NK-92 (cell line): ENCODE measurements around the gene CYB5B.
"Not testable (repeated sequence)": the region's sequence is repeated elsewhere in the genome, so short reads cannot be mapped to it uniquely, and the experiment has no call there.

Source experiments
- DNase-seq: peaks from one replicate; lab custom pipeline; 2025; ENCODE audit not compliant: unreplicated experiment; lab: John Stamatoyannopoulos, UW

CYB5B gene

DNA sequence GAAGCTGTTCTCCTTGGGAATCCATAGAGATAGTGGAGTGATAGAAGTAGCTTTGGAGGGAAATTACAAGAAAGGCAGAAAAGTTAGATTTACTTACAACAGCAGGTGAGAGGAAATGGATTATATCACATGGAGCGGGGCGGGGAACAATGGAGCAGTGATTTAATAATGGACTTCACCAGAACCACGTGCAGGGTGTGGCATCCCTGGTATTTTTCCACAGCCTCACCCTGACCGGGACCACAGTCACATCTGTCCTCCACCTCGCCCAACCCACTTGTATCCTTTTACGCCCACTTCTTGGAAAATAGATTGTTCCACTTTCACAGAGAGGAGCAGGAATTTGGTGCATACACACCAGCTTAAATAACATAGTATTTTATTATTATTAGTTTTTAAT is 15.9 kb upstream of the CYB5B start:
- no peak for DNase-seq

DNA sequence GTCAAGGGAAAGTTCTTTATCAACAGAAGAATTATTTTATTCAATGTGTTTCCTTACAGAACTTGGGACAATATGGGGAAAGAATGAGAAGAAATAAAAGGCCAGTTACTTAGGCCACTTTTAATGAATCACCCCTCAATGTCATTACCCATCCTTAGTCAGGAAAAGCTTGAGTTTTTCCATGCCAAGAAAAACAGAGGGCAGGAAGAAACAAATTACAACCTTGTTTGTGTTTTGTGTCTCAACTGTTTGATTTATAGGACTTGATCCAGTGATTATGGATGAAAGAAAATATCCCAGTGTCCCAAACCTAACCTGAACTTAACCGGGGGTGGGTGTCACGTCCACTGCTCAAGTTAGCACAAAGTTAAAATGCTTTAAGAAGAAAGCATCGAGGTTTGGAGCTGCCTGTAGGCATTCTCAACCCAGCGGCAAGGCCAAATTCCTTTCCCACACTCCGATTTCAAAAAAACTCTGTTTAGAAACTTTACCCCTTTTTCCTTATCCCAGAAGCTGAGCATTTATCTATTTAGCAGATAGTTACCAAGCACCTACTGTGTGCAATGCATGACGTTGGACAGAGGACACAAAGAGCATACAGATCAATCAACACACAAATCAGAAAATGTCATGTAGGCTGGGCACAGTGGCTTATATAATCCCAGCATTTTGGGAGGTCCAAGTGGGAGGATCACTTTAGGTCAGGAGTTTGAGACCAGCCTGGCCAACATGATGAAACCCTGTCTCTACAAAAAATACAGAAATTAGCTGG is 14.0 kb upstream of the CYB5B start:
- no peak for DNase-seq

DNA sequence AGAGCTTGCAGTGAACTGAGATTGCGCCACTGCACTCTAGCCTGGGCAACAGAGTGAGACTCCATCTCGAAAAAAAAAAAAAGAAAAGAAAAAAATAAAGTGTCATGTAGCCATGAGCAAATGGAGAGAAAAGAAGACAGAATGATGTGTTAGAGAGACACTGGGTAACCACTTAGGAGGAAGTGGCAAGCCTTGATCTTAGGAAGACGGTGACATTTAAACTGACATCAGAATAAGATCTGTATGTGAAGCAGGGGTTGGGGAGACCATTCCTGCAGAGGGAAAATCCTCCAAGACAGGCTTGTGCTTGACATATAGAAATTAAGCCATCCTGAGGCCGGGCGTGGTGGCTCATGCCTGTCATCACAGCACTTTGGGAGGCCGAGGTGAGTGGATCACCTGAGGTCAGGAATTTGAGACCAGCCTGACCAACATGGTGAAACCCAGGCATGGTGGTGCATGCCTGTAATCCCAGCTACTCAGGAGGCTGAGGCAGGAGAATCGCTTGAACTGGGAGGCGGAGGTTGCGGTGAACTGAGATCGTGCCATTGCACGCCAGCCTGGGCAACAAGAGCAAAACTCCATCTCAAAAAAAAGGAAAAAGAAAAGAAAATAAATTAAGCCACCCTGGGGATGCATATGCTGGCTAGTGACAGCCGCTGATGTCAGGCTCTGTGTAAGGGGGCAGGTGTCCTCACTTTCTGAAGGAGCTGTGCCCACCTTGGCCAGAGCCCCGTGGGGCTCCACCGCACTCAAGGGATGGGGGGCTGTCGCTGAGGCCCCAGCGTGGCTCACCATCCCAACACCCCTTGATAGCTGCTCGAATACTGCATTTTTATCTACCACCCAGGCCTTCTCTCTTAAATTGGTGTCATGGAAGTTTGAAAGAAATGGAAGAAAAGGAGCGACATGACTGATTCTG is 13.1 kb upstream of the CYB5B start:
- DNase-seq = no peak

DNA sequence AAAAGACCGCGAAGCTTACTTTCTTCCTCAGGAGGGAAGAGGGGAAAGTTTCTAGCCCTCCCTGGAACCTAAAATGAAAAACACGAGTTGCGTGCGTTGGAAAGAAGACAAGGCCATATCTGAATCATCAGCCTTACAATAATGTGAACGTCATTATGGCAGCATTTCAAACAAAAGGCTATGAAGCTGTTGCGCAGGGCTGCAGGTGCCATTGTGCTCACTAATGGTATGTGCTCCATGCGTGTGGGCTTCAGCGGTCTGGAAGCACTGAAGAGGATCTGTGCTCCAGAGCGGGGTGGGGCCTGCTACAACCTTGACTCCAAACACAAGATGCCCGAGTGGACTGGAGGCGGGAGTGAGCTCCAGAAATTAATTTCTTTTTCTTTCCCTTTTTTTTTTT is 12.1 kb upstream of the CYB5B start:
- no peak for DNase-seq

DNA sequence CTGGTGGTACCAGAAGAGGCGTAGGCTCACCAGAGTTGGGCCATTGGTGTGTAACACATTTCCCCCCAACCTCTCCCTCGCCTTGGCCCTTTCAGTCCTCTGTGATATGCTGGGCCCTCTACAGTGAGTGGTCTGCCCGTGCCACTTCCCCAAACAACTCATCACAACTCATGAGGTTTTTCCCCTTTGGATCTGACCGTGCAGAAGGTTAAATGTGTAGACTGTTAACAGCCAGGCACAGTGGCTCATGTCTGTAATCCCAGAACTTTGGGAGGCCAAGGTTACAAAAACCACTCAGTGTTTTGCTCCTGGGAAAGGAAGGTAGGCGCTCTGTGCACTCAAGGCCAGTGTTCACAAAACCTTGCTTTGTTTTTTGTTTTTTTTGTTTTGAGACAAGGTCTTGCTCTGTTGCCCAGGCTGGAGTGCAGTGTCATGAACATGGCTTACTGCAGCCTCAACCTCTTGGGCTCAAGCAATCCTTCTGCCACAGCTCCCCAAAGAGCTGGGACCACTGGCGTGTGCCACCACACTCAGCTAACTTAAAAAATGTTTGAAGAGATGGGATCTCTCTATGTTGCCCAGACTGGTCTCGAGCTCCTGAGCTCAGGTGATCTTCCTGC is 11.3 kb upstream of the CYB5B start:
- no peak for DNase-seq

DNA sequence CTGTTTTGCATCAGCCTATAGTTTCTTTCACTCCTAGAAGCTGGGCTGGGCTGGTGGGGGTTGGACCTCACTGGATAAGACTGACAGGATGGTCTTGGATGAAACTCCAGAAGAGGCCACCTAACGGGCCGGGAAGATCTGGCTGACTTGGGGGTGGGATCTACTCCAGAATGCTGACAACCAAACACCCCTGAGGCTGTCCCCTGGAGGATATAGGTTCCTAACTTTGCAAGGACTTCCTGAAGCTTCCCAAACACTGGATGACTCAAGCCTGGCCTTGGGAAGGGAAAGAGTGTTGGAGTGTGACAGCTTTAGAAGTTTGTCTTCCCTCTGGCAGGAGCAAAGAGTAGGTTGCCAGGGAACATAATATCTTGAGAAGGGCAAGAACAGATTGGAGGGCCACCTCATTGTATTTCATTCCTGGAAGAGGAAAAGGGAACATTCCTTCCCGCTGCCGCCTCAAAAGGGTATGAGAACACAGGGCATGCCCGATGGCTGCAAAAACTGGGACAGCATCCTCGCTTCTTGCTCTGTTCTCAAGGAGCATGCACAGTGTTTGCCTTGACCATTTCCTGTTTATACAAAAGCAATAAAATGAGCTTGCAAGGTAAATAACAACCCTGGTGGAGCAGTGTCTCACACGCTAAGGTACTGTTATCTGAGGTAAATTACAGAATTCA is 6.8 kb upstream of the CYB5B start:
- no peak for DNase-seq

DNA sequence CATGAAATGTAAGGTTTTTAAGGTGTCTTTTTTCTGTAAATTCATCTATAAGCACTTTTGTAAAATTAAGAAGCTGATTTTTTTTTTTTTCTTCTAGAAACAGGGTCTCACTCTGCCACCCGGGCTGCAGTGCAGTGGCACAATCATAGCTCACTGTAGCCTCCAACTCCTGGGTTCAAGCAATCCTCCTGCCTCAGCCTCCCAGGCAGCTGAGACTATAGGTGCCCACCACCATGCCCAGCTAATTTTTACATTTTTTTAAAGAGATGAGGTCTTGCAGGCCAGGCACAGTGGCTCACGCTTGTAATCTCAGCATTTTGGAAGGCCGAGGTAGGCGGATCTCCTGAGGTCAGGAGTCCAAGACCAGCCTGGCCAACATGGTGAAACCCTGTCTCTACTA is 4.5 kb upstream of the CYB5B start:
- DNase-seq = no peak

DNA sequence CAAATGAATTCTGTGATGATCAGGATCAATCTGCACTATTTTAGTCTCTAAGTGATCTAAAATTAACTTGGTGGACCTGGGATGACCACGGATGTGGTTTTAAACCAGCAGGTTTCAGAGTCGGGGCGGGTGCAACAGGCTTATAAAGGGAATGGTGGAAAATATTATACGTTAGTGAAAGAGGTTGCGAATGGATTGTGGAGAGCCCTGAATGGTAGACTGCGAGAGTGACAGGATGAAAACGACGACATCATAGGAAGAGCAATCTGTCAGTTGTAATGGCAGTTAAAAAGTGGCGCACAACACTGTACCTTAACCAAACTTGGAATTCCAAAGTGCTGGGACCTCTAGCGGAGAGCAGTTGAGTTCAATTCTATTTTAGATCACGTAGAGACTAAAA is 1.2 kb upstream of the CYB5B start:
- DNase-seq = no peak

DNA sequence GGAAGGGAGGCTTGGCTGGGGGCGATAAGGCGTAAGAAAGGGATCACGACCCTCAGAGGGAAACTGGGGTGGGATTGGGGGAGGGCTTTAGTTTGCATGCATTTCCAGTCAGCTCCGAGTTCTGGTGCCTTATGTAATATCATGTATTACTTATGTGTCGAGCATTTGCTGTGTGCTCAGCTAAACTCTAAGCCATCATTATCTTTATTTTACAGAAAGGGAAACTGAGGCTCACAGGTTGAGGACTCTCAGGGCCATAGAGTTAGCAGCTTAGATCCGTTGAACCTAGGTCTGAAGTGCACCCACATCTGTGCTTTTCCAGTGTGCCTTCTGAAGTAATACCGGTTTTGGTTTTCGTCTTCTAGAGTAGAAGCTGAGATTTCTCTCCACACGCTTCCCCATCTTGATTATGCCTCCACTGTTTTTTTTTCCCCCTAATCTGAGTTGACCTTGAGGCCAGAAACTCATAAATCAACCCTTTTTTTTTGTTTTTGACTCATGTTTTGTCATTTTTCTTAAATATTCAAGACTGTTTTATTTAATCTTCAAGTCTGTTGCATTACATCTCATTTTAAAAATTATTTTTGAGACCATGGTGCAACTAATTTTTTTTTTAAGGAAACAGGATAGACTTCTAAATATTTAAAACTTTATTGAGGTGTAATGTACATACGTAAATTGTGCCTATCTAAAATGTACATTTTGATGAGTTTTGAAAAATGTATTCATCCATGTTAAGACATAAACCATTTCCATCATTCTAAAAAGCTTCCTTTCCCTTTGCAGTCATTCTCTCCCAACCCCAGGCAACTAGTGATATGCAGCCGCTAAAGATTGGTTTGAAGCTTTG is 741 bp downstream of the CYB5B start:
- no peak for DNase-seq

DNA sequence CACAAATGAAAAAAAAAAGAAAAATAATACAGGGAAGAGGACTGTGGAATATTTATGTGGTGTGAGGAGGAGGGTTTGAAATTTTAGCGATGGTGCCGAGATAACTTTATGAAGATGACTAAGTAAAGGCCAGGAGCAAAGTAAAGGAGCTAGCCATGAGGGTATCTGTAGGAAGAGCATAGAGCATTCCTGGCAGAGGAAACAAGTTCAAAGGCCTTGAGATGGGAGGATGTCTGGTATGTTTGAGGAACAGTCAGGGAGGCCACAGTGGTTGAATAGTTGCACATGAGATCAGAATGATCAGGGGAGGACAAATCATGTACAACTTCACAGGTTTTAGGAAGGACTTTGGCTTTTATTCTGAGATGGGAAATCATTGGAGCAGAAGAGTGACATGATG is 4.2 kb downstream of the CYB5B start:
- no peak for DNase-seq

DNA sequence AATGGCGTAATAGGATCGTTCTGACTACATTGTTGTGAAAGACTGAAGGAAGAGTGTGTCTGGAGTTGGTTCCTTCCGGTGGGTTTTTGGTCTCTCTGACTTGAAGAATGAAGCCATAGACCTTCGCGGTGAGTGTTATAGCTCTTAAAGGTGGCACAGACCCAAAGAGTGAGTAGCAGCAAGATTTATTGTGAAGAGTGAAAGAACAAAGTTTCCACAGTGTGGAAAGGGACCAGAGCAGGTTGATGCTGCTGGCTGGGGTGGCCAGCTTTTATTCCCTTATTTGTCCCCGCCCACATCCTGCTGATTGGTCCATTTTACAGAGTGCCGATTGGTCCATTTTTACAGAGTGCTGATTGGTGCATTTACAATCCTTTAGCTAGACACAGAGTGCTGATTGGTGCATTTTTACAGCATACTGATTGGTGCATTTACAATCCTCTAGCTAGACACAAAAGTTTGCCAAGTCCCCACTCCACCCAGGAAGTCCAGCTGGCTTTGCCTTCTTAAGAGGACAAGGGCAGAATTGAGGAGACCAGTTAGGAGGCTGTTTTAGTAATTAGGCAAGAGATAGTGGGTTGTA is 4.7 kb downstream of the CYB5B start:
- not testable (repeated sequence) for DNase-seq

DNA sequence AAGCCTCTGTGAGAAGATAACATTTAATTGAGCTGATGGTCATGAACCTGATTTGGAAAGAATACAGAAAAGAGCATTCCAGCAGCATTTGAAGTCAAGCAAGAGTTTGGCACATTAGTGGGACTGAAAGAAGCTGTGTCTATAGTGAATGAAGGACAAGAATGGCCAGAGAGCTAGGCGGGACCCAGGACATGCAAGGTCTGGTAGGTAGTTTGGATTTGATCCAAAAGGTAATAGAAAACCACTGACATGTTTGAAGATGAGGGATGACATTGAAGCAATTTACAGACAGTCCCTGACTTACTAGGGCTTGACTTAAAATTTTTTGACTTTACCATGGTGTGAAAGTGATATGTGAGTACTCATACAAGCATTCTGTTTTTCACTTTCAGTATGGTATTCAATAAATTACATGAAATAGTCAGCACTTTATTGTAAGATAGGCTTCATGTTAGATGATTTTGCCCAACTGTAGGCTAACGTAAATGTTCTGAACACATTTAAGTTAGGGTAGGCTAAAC is 7.6 kb downstream of the CYB5B start:
- no peak for DNase-seq

DNA sequence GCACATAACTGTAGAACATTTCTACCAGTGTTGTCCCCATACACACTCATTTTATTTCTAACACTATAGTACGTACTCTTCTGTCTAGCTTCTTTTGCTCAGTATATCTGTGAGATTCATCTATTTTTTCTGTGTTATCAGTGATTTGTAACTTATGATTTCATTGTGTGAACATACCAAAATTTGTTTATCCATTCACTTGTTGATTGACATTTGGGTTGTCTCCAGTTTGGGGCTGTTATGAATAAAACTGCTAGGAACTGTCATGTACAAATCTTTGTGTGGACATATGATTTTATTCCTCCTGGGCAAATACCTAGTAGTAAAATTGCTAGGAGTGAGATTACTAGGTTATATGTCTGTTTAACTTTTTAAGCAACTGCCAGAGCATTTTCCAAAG is 9.6 kb downstream of the CYB5B start:
- DNase-seq = no peak

DNA sequence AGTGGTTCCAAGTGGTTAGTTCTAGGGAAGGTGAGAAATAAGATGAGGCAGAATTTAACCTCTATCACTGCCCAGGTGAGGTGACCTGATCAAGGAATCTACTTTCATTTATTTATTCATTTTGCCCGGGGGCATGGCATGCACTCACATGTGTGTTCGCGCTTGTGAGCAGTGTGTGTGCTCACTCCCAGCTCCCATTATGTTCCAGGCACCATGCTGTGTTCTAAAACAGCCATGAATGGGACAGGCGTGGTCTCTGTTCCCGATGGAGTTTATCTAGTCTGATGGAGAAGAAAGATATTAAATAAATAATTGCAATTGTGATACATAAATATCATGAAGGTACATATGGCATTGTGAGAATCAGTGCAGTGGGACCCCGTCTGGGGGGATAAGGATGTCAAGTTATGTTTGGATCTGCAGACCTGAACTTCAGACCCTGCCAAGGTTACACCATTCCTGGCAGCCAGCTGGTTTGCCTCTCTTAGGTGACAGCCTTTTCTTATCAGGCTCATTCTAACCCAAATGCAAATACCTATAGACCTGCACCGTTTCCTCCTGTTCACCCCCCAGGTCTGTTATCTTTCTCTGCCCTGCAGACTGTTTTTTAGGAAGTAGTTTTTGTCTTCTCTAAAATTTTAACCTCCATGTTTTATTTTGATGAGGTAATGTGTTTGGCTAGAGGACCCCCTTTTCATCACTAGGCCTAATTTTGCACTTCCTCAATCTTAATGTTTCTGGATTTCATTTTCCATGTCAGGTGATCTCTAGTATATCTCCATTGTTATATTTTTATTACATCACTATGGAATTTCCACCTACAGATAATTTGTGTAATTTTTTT is 11.8 kb downstream of the CYB5B start:
- DNase-seq = no peak

DNA sequence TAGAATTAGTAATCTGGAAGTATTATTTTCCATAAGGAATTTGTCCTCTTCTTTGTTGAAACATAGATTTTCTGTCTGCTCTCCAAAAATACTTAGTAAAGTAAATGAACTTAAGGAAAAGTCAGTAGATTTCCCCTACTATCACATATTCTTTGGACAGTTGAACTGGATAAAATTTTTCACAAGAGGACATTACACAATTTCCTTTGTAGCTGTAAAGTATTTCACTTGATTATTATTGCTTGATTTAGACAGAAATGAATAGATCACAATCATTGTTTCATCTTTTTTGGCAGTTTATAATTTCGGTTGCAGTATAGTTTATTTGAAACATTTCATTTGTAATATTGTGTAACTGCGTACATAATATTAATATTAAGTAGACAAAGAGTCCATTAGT is 12.5 kb downstream of the CYB5B start:
- DNase-seq = no peak

DNA sequence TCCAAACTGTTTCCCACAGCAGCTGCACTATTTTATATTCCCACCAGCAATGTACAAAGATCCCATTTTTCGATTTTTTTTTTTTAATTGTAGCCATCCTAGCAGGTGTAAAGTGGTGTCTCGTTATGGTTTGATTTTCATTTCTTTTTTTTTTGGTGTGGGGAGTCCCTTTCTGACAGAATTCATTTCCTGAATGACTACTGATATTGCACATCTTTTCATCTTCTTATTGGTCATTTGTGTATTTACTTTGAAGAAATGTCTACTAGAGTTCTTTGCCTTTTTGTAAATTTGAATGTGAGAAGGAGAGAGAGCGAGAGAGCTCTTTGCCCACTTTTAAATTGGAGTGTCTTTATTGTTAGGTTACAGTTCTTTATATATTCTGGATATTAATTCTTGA is 14.0 kb downstream of the CYB5B start:
- no peak for DNase-seq

DNA sequence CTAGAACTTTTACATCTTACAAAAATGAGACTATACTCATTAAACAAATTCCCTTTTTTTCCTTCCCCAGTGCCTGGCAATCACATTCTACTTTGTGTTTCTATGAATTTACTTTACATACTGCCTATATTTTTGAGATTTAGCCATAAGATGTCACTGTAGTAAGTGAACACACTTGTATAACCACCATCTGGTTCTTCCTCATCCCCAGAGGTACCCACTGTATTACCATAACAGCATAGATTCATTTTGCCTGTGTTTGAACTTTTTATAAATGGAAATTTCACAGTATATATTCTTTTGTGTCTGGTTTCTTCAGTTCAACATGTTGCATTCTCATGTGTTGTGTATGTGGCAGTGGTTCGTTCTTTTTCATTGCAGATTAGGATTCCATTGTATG is 15.8 kb downstream of the CYB5B start:
- DNase-seq = no peak

DNA sequence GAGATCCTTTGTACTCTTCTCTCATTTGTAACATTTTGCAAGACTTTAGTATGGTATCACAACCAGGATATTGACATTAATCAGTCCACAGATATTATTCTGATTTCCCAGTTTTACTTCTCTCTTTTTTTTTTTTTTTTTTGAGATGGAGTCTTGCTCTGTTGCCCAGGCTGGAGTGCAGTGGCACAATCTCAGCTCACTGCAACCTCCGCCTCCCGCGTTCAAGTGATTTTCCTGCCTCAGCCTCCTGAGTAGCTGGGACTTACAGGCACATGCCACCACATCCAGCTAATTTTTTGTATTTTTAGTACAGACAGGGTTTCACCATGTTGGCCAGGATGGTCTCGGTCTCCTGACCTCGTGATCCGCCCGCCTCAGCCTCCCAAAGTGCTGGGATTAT is 16.6 kb downstream of the CYB5B start:
- not testable (repeated sequence) for DNase-seq
